NB4 (cell line): ENCODE data around the gene PDGFRA.
"Not testable (repeated sequence)": the region's sequence is repeated elsewhere in the genome, so short reads cannot be mapped to it uniquely, and the experiment has no call there.

Experiments used
- CTCF ChIP-seq: IDR thresholded peaks from one replicate; pipeline ENCODE4 v1.5.1; 2012; ENCODE audit warnings: low read depth, low read length
- POLR2A ChIP-seq: IDR thresholded peaks from 2 replicates; pipeline ENCODE4 v1.6.1; 2011; ENCODE audit warnings: mild to moderate bottlenecking; ENCODE audit not compliant: insufficient read length; ENCODE audit errors: extremely low read depth
- TF ChIP-seq, protein P1 (sequence below): IDR thresholded peaks from 2 replicates; pipeline ENCODE4 v1.6.1; 2011; ENCODE audit warnings: low read depth, low read length

- not testable (repeated sequence) for TF ChIP-seq POLR2A, CTCF
- TF ChIP-seq, protein P1, sequence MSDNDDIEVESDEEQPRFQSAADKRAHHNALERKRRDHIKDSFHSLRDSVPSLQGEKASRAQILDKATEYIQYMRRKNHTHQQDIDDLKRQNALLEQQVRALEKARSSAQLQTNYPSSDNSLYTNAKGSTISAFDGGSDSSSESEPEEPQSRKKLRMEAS = not testable (repeated sequence)
Measured at GRCh38 chr4:54243541-54243940, 14.4 kb downstream of the PDGFRA start.
